NAMALWA (cell line): ENCODE data around the gene A2ML1.
"Not testable (repeated sequence)": the region's sequence is repeated elsewhere in the genome, so short reads cannot be mapped to it uniquely, and the experiment has no call there.

Experiments used
- DNase-seq: peaks from one replicate; pipeline ENCODE4 v3.0.0-alpha.2; 2015; ENCODE audit warnings: low spot score

Gene A2ML1

DNA sequence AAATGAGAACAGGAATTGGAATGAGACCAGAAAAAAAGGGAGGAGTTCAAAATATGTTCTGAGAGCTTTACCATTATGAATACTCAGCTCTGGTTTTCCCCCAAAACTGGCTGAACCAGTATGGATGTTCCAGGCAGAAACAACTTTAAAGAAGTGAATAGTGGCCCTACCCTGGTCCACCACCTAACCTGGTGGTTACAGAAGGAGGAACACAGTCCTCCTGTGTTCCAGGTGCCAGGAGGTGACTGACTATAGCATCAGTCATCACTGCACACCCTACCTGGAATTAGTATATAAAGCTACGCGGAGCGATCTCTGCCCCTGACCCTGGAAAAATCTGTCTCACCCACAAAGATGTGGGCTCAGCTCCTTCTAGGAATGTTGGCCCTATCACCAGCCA lies at the start of gene A2ML1:
Gene A2ML1, plus strand, starts transcription at position 324 of the 400 bp plus-strand sequence. Its CDS starts 31 bp downstream, at position 355.
- no peak for DNase-seq

DNA sequence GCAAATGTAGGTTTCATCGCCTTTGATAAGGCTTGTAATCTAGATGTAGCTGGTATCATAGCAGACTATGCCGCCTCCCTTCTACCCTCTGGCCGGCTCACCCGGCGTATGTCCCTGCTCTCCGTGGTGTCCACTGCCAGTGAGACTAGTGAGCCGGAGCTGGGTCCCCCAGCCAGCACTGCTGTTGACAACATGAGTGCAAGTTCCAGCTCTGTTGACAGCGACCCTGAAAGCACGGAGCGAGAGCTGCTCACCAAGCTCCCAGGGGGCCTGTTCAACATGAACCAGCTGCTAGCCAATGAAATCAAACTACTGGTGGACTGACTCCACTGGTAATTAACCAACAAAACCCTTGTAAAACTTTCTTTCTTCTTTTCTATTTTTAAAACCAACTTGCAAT lies 49.0 kb upstream of the A2ML1 start:
- DNase-seq = no peak

DNA sequence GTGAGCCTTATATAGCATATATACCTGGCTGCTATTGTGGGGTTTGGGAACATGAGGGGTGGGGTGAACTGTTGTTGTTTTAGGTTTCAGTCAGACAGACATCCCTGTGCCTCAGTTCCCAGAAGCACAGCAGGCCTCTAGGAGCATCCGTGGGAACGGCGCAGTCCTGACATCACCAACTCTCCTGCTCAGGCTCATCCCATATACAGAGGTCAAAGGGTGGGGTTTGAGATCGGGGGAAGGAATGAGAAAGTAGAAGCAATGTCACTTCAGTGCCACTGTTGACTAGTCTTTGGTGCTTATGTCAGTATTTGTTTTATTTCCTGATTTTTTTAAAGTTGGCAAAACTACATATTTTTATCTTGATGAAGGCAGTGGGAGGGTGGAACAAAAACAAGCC lies 43.1 kb upstream of the A2ML1 start:
- DNase-seq = no peak

DNA sequence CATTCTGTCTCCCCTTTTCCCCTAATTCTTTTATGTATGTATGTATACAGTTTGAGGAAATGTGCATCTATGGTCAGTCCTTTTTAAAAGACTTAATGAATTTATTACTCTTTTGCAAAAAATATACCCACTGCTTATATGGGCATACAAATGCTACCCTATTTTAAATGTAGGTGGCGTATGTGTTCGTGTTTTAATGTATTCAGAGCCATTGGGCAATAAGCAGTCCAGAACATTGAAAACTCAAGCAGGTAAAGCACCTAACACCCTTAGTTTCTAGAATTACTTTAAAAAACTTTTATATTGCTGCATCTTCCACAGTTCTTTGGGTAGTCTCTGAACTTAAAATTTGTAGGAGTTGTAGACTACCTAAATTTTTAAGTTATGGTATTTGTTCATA lies 42.6 kb upstream of the A2ML1 start:
- DNase-seq = peak; percentile 23

DNA sequence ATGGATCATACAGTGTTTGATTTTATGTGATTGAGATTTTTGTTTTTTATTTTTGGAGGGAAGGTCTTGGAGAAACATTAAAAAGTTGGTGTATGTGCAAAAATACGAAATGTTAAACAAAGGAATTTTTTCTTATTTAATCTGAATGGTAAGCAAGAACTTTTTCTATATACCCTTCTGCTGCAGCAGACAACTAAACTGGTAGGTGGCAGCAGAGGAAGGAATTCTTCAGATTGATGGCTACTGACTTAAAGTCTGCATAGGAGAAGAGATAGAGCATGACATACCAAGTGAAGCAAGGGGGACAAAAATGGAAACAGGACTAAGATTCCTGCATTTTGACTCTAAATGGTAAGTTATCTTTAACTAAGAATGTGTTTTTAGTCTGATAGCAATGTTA lies 42.0 kb upstream of the A2ML1 start:
- DNase-seq = peak; percentile 64

DNA sequence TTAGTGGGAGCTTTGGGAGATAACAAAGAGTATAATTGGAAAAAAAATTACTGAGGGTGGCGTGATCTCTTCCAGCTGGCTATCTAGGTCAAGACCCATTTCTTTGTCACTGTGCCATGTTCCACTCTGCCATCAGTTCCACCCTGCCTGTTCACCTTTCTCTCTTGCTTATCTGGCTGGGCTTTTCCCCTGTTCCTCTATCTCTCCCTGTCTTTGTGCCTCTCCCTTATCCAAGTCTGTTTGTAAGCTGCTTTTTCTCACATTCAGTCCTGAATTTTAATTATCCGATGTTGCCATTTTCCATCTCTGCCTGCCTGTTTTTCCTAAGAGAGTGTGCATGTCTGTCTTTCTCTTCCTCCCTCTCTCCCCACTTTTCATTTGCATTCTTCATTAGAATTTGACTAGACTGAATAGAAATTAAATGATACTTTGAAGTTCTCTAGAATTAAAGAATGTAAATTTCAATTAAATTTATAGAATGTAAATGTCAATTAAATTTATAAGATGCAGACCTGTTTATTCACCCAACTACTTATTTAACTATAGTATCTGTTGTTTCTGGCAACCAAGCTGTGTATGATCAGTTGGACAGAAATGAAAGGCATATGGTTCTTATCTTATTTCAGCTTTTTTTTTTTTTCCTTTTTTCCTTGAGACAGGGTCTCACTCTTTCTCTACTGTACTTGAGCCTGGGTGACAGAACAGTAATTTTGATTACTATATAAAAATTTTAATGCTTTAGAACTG lies 40.9 kb upstream of the A2ML1 start:
- DNase-seq = no peak

DNA sequence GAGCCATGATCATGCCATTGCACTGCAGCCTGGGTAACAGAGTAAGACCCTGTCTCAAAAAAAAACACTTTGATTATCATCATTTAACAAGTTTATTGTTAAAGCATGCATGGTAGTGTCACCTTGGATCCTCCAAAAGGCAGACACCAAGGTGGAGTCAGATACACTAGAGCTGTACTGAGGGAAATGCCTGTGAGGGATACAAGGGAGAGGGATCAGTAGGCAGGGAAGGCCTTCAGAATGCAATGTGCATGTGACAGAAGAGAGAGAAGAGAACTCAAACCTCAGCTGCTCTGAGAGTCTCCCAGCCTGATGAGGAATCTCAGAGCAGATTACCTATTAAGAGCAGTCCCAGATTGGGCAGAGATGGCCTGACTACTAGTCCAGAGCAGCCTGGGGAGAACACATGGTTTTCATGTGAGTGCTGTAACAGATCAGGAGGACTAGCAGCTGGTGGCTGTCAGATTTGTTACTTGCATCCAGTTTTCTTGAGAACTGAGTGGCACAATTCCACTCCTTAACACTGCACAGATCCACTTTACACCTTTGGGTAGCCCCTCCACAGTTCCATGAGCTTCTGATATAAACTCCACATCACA lies 38.0 kb upstream of the A2ML1 start:
- peak; percentile 14 for DNase-seq

DNA sequence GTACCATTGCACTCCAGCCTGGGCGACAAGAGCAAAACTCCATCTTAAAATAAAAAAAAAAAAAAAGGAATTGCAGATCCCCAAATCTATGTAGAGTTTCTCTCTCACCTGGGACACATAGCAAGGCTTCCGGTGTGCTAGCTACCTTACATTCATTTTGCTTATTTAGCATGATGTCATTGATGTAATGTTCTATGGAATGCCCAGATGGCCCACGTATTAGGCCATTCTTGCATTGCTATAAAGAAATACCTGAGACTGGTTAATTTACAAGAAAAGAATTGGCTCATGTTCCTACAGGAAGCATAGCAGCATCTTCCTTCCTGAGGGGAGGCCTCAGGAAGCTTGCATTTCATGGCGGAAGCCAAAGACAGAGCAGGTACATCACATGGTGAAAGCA lies 36.9 kb upstream of the A2ML1 start:
- no peak for DNase-seq

DNA sequence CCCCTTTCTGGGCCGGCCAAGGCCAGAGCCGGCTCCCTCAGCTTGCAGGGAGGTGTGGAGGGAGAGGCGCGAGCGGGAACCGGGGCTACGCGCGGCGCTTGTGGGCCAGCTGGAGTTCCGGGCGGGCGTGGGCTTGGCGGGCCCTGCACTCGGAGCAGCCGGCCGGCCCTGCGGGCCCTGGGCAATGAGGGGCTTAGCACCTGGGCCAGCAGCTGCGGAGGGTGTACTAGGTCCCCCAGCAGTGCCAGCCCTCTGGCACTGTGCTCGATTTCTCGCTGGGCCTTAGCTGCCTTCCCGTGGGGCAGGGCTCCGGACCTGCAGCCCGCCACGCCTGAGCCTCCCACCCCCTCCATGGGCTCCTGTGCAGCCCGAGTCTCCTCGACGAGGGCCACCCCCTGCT lies 35.2 kb upstream of the A2ML1 start:
- not testable (repeated sequence) for DNase-seq

DNA sequence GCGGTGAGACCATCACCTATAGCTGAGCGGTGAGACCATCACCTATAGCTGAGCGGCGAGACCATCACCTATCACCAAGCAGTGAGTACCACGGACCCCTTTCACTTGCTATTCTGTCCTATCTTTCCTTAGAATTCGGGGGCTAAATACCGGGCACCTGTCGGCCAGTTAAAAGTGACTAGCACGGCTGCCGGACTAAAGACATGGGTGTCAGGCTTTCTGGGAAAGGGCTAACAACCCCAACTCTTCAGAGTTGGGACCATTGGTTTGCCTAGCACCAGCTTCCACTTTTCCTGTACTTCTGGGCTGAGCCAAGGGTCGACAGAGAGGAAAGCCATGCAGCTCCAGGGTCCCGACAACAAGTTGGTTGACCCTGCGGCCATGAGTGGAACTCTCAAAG lies 33.7 kb upstream of the A2ML1 start:
- DNase-seq = not testable (repeated sequence)

DNA sequence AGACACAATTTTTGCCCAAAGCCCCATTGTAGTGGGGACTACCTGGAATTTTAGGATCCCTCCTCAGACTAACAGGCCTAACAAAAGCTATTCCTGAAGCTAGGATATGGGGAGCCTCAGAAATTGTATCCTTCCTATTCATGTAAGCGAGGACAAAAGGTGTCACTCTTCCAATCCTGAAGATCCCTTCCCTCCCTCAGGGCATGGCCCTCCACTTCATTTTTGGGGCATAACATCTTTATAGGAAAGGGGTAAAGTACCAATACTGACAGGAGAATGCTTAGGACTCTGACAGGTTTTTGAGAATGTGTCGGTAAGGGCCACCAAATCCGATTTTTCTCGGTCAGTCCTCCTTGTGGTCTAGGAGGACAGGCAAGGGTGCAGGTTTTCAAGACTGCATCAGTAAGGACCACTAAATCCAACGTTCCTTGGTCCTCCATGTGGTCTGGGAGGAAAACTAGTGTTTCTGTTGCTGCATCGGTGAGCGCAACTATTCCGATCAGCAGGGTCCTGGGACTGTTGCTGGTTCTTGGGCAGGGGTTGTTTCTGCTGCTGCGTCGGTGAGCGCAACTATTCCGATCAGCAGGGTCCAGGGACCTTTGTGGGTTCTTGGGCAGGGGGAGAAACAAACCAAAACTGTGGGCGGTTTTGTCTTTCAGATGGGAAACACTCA lies 32.9 kb upstream of the A2ML1 start:
- not testable (repeated sequence) for DNase-seq

DNA sequence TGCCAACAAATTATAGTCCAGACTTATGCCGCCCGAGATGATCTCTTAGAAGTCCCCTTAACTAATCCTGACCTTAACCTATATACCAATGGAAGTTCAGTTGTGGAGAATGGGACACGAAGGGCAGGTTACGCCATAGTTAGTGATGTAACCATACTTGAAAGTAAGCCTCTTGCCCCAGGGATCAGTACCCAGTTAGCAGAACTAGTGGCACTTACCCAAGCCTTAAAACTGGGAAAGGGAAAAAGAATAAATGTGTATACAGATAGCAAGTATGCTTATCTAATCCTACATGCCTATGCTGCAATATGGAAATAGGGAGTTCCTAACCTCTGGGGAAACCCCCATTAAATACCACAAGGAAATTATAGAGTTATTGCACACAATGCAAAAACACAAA lies 29.2 kb upstream of the A2ML1 start:
- DNase-seq = not testable (repeated sequence)

DNA sequence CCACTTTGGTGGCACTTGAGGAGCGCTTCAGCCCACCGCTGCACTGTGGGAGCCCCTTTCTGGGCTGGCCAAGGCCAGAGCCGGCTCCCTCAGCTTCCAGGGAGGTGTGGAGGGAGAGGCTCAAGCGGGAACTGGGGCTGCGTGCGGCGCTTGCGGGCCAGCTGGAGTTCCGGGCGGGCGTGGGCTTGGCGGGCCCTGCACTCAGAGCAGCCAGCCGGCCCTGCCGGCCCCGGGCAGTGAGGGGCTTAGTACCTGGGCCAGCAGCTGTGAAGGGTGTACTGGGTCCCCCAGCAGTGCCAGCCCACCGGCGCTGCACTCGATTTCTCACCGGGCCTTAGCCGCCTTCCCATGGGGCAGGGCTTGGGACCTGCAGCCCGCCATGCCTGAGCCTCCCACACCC lies 27.8 kb upstream of the A2ML1 start:
- not testable (repeated sequence) for DNase-seq

DNA sequence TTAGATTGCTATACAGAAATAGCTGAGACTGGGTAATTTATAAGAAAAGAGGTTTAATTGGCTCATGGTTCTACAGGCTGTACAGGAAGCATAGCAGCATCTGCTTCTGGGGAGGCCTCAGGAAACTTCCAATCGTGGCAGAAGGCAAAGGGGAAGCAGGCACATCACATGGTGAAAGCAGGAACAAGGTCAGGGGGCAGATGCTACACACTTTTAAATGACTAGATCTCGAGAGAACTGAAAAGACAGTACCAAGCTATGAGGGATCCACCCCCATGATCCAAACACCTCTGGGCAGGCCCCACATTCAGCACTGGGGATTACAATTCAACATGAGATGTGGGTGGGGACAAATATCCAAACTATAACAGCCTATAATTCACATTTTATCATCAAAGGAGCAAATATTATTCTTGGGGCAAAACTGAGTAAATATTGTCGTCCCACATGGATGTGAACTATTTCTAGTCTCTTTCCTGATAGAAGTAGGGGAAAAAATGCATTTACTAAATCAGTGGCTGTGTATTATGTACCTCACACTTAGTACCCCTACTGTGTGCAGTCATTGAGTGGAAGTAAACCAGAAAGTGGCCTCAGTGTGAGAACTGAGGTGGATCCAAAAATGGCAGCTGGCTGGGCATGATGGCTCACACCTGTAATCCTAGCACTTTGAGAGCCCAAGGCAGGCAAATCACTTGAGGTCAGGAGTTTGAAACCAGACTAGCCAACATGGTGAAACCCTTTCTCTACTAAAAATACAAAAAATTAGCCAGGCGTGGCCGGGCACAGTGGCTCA lies 25.4 kb upstream of the A2ML1 start:
- DNase-seq = no peak

DNA sequence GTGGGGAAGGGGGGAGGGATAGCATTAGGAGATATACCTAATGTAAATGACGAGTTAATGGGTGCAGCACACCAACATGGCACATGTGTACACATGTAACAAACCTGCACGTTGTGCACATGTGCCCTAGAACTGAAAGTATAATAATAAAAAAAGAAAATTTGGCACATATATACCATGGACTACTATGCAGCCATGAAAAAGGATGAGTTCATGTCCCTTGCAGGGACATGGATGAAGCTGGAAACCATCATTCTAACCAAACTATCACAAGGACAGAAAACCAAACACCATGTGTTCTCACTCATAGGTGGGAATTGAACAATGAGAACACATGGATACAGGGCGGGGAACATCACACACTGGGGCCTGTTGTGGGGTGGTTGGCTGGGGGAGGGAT lies 21.2 kb upstream of the A2ML1 start:
- DNase-seq = not testable (repeated sequence)

DNA sequence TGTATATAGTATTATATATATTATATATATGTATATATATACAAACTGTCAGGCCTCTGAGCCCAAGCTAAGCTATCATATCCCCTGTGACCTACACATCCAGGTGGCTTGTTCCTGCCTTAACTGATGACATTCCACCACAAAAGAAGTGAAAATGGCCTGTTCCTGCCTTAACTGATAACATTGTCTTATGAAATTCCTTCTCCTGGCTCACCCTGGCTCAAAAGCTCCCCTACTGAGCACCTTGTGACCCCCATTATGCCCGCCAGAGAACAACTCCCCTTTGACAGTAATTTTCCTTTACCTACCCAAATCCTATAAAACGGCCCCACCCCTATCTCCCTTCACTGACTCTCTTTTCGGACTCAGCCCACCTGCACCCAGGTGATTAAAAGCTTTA lies 17.6 kb upstream of the A2ML1 start:
- DNase-seq = not testable (repeated sequence)

DNA sequence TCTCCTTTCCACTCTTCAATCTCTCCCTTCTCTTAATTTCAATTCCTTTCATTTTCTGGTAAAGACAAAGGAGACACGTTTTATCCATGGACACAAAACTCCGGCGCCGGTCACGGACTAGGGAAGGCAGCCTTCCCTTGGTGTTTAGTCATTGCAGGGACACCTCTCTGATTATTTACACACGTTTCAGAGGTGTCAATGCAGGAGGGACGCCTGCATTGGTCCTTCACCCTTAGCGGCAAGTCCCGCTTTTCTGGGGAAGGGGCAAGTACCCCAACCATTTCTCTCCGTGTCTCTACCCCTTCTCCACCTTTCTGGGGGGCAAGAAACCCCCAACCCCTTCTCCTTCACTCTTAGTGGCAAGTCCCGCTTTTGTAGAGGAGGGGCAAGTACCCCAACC lies 16.9 kb upstream of the A2ML1 start:
- not testable (repeated sequence) for DNase-seq

DNA sequence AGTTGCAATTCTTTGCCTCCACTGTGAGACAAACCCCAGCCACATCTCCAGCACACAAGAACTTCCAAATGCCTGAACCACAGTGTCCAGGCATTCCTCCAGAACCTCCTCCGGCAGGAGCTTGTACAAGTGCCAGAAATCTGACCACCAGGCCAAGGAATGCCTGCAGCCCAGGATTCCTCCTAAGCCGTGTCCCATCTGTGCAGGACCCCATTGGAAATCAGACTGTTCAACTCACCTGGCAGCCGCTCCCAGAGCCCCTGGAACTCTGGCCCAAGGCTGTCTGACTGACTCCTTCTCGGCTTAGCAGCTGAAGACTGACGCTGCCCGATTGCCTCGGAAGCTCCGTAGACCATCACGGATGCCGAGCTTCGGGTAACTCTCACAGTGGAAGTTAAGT lies 15.3 kb upstream of the A2ML1 start:
- DNase-seq = not testable (repeated sequence)

DNA sequence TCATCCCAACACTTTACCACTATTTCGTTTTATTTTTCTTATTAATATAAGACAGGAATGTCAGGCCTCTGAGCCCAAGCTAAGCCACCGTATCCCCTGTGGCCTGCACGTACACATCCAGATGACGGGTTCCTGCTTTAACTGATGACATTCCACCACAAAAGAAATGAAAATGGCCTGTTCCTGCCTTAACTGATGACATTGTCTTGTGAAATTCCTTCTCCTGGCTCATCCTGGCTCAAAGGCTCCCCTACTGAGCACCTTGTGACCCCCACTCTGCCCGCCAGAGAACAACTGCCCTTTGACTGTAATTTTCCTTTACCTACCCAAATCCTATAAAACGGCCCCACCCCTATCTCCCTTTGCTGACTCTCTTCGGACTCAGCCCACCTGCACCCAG lies 12.3 kb upstream of the A2ML1 start:
- DNase-seq = not testable (repeated sequence)

DNA sequence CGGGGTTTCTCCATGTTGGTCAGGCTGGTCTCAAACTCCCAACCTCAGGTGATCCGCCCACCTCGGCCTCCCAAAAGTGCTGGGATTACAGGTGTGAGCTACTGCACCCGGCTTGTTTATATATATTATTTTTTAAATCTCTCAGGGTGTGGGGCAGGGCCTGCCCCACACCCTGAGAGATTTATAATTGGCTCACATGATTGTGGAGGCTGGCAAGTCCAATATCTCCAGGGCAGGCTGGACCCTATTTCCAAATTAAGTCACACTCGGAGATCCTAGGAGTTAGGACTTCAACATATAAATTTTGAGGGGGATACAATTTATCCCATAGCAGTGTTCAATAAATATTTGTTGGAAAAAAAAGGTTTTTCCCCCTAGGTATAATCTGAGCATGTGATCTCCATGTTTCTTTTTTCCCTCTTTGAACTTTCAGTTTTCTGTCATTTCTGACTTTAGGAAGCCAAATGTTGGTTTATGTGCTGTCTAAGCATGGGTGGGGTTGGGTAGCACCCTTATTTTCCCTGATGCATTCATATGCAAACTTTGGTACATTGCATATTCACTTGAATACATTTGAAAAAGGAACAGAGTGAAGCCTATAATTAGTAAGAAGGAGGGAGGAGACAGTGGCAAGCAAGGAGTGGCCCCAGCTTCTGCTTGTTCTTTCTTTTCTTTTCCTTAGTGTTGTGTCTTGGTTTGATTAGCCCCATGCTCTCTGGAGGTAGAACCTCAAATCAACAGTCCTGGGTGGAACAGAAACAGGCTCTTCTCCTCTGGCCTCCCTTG lies 8.7 kb upstream of the A2ML1 start:
- DNase-seq = no peak

DNA sequence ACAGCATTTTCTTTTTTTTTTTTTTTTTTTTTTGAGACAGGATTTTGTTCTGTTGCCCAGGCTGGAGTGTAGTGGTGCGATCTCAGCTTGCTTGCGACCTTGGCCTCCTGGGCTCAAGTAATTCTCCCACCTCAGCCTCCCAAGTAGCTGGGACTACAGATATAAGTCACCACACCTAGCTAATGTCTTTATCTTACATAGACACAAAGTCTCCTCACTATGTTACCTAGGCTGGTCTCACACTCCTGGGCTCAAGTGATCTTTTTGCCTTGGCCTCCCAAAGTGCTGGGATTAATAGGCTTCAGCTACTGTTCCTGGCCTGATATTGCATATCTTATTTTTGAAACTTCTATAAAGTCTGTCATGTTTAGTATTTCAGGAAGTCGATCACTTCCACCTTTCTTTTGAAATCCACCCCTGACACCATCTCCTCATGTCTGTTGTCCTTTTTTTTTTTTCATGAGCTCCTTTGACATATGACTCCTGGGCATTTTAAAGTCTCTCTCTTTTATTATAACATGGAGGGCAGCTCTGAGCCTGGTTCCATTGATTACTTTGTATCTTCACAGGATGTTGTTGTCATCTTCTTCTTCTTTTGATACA lies 5.9 kb upstream of the A2ML1 start:
- DNase-seq = no peak
